Subcutaneous abdominal adipose tissue (tissue), 5 donors: ENCODE results near the gene SYT7.

Source experiments
- H3K27ac ChIP-seq: one replicate; pipeline ENCODE4 v1.7.0; 2013; ENCODE audit warnings: low read depth, mild to moderate bottlenecking, inconsistent platforms, low read length, moderate library complexity
- H3K27me3 ChIP-seq, 5 donors: one replicate each; pipeline ENCODE4 v1.7.0; 2013; ENCODE audit warnings: low read length in 5 of 5, inconsistent platforms in 1 of 5; ENCODE audit not compliant: control insufficient read depth in 5 of 5, insufficient read depth in 4 of 5
- H3K36me3 ChIP-seq, 5 donors: one replicate each; pipeline ENCODE4 v1.7.0; 2013; ENCODE audit warnings: low read length in 5 of 5; ENCODE audit not compliant: control insufficient read depth in 5 of 5, insufficient read depth in 5 of 5
- H3K4me1 ChIP-seq, 5 donors: one replicate each; pipeline ENCODE4 v1.7.0; 2013; ENCODE audit warnings: low read length in 5 of 5, mild to moderate bottlenecking in 3 of 5, moderate library complexity in 1 of 5; ENCODE audit not compliant: control insufficient read depth in 5 of 5, insufficient read depth in 5 of 5
- H3K4me3 ChIP-seq, 5 donors: one replicate each; pipeline ENCODE4 v1.7.0; 2013; ENCODE audit warnings: low read length in 5 of 5, low read depth in 1 of 5
- H3K9ac ChIP-seq, 5 donors: one replicate each; pipeline ENCODE4 v1.7.0; 2013; ENCODE audit warnings: low read length in 5 of 5, mild to moderate bottlenecking in 4 of 5, moderate library complexity in 3 of 5
- H3K9me3 ChIP-seq, 5 donors: one replicate each; pipeline ENCODE4 v1.7.0; 2013; ENCODE audit warnings: low read length in 5 of 5; ENCODE audit not compliant: control insufficient read depth in 5 of 5
- donor health status: healthy.
- donor health status: healthy.
- donor health status: healthy.
- donor health status: healthy.
- donor health status: healthy.

Gene SYT7

GRCh38 chr11:61503135-61503770 lies 77.6 kb downstream of the SYT7 start:
- Histone ChIP-seq H3K36me3 (no peaks in the 10 kb centered on the region), H3K27ac (no peak overlapping the region), H3K27me3 (peaks cover 9 to 28% (median 21%) of the 10 kb centered on the region in 5 donors), H3K4me1 (peaks cover 0 to 8% (median 4%) of the 10 kb centered on the region in 5 donors), H3K9me3 (no peaks in the 10 kb centered on the region), H3K4me3 (no peak overlapping the region), H3K9ac (no peak overlapping the region)

GRCh38 chr11:61502522-61502921 lies 78.4 kb downstream of the SYT7 start:
- Histone ChIP-seq H3K27me3 (peaks cover 4 to 21% (median 14%) of the 10 kb centered on the region in 5 donors), H3K4me1 (peaks cover 0 to 3% (median 0%) of the 10 kb centered on the region in 5 donors), H3K27ac (no peak overlapping the region), H3K9ac (no peak overlapping the region), H3K36me3 (no peaks in the 10 kb centered on the region), H3K4me3 (no peak overlapping the region), H3K9me3 (no peaks in the 10 kb centered on the region)

- peaks cover 0 to 6% (median 2%) of the 10 kb centered on the region in 5 donors for H3K27me3 ChIP-seq
- H3K9me3 ChIP-seq, result no peaks in the 10 kb centered on the region
- no peaks in the 10 kb centered on the region for H3K36me3 ChIP-seq
- H3K27ac ChIP-seq, result no peak overlapping the region
- H3K4me3 ChIP-seq, result no peak overlapping the region
- peaks cover 0 to 3% (median 0%) of the 10 kb centered on the region in 5 donors for H3K4me1 ChIP-seq
- no peak overlapping the region for H3K9ac ChIP-seq
Measured at GRCh38 chr11:61499816-61500491, 80.9 kb downstream of the SYT7 start.

- Histone ChIP-seq H3K4me1 (peaks cover 0 to 6% (median 2%) of the 10 kb centered on the region in 5 donors), H3K36me3 (no peaks in the 10 kb centered on the region), H3K9me3 (no peaks in the 10 kb centered on the region), H3K27ac (no peak overlapping the region), H3K9ac (no peak overlapping the region), H3K4me3 (no peak overlapping the region), H3K27me3 (peaks cover 0 to 6% (median 2%) of the 10 kb centered on the region in 5 donors)
Measured at GRCh38 chr11:61498767-61499341, 82.0 kb downstream of the SYT7 start.

- no peak overlapping the region for H3K27ac ChIP-seq
- no peaks in the 10 kb centered on the region for H3K36me3 ChIP-seq
- H3K4me3 ChIP-seq, result no peak overlapping the region
- H3K4me1 ChIP-seq, result peaks cover 0 to 7% (median 2%) of the 10 kb centered on the region in 5 donors
- H3K9ac ChIP-seq, result no peak overlapping the region
- H3K27me3 ChIP-seq, result peaks cover 0 to 6% (median 2%) of the 10 kb centered on the region in 5 donors
- H3K9me3 ChIP-seq, result no peaks in the 10 kb centered on the region
Measured at GRCh38 chr11:61497876-61498275, 83.0 kb downstream of the SYT7 start.

GRCh38 chr11:61497473-61497872 lies 83.4 kb downstream of the SYT7 start:
- no peak overlapping the region for H3K27ac ChIP-seq
- peaks cover 0 to 7% (median 2%) of the 10 kb centered on the region in 5 donors for H3K4me1 ChIP-seq
- H3K9ac ChIP-seq, result no peak overlapping the region
- no peak overlapping the region for H3K4me3 ChIP-seq
- H3K27me3 ChIP-seq, result peaks cover 0 to 6% (median 0%) of the 10 kb centered on the region in 5 donors
- H3K36me3 ChIP-seq, result no peaks in the 10 kb centered on the region
- H3K9me3 ChIP-seq, result no peaks in the 10 kb centered on the region

- Histone ChIP-seq H3K27ac (no peak overlapping the region), H3K4me1 (peaks cover 0 to 8% (median 2%) of the 10 kb centered on the region in 5 donors), H3K4me3 (no peak overlapping the region), H3K9me3 (no peaks in the 10 kb centered on the region), H3K27me3 (peaks cover 0 to 8% (median 0%) of the 10 kb centered on the region in 5 donors), H3K36me3 (no peaks in the 10 kb centered on the region), H3K9ac (no peak overlapping the region)
Measured at GRCh38 chr11:61496602-61497400, 84.1 kb downstream of the SYT7 start.

GRCh38 chr11:61495801-61496601 lies 84.9 kb downstream of the SYT7 start:
- Histone ChIP-seq H3K9me3 (no peaks in the 10 kb centered on the region), H3K4me1 (peaks cover 0 to 13% (median 2%) of the 10 kb centered on the region in 5 donors), H3K27me3 (peaks cover 0 to 8% (median 0%) of the 10 kb centered on the region in 5 donors), H3K9ac (no peak overlapping the region), H3K27ac (no peak overlapping the region), H3K4me3 (no peak overlapping the region), H3K36me3 (no peaks in the 10 kb centered on the region)

- H3K9me3 ChIP-seq, result no peaks in the 10 kb centered on the region
- H3K9ac ChIP-seq, result no peak overlapping the region
- peaks cover 6 to 28% (median 16%) of the 10 kb centered on the region in 5 donors for H3K4me1 ChIP-seq
- H3K27me3 ChIP-seq, result peaks cover 0 to 8% (median 0%) of the 10 kb centered on the region in 5 donors
- H3K36me3 ChIP-seq, result no peaks in the 10 kb centered on the region
- no peak overlapping the region for H3K4me3 ChIP-seq
- H3K27ac ChIP-seq, result no peak overlapping the region
Measured at GRCh38 chr11:61494381-61494961, 86.4 kb downstream of the SYT7 start.
